ENCODE data around the gene KATNA1.

Gene KATNA1

DNA sequence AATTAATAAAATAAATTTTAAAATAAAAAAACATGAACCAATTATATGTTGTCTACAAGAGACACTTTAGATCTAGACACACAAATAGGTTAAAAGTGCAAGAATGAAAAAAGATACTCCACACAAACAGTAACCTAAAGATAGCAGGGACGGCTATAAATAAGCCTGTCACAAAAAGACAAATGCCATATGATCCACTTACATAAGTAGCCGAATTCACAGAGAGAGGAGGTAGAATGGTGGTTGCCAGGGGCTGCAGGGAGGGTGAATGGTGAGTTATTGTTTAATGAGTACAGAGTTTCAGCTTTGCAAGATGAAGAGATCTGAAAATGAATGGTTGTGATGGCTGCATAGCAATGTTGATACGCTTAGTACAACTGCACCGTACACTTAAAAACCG is 32.7 kb downstream of the KATNA1 start:
- no peak overlapping the region for H3K4me3 ChIP-seq (ENCODE audit: low read depth, low read length)
- in situ Hi-C loops (cut with HindIII; ENCODE audit: low sequenced_read_pairs): no loop called here
- no peak for DNase-seq (ENCODE audit: low read depth, low spot score)
- TF ChIP-seq, protein P1, sequence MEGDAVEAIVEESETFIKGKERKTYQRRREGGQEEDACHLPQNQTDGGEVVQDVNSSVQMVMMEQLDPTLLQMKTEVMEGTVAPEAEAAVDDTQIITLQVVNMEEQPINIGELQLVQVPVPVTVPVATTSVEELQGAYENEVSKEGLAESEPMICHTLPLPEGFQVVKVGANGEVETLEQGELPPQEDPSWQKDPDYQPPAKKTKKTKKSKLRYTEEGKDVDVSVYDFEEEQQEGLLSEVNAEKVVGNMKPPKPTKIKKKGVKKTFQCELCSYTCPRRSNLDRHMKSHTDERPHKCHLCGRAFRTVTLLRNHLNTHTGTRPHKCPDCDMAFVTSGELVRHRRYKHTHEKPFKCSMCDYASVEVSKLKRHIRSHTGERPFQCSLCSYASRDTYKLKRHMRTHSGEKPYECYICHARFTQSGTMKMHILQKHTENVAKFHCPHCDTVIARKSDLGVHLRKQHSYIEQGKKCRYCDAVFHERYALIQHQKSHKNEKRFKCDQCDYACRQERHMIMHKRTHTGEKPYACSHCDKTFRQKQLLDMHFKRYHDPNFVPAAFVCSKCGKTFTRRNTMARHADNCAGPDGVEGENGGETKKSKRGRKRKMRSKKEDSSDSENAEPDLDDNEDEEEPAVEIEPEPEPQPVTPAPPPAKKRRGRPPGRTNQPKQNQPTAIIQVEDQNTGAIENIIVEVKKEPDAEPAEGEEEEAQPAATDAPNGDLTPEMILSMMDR (IDR thresholded peaks at IDR 0.05; ENCODE audit: low read depth, low read length): no peak

DNA sequence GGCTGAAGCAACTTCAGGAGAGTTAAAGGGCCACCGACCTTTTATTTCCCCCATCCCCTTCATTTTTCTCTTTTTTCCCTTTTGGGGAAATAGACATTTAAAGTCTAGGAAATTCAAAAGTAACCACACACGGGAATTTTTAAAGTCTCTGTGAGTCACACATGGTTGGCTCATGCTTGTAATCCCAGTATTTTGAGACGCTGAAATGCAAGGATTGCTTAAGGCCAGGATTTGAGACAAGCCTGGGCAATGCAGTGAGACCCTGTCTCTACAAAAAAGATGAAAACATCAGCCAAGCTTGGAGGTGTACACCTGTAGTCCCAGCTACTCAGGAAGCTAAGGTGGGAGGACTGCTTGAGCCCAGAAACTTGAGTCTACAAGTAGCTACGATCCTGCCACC is 34.2 kb downstream of the KATNA1 start:
- in situ Hi-C loops (cut with HindIII; ENCODE audit: low sequenced_read_pairs): no loop called here
- H3K4me3 ChIP-seq (ENCODE audit: low read depth, low read length): no peak overlapping the region
- TF ChIP-seq, protein P1 (IDR thresholded peaks at IDR 0.05; ENCODE audit: low read depth, low read length): no peak
- DNase-seq (ENCODE audit: low read depth, low spot score): peak; percentile 11

DNA sequence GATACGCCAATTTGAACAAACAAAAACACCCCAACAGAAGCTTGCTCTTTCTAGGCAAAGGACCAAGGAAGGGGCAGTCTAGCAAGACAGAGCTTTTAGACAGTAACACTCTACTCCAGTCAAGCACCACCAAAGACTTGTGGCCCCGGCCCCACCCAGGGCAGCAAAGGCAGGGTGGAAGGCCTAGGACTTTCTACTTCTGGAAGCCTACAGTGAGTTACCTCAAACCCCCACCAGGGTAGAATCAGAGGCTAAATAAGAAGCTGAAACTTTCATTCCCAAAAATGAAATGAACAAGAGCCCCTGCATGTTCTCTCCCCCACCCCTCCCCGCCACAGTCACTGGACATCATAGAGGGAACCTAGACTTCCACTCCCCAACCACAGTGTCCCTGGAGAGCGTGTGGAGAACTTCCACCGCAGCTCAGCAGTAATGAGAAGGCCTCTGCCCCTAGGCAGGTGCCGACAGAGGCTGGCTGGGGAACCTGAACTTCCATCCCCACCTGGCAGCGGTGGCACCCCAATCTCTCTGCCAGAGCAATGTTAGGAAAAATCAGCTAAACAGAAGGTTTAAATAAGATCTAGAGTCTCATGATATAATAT is 40.0 kb downstream of the KATNA1 start:
- DNase-seq (ENCODE audit: low read depth, low spot score): no peak
- in situ Hi-C loops (cut with HindIII; ENCODE audit: low sequenced_read_pairs): no loop called here
- TF ChIP-seq, protein P1 (IDR thresholded peaks at IDR 0.05; ENCODE audit: low read depth, low read length): no peak
- H3K4me3 ChIP-seq (ENCODE audit: low read depth, low read length): no peak overlapping the region

DNA sequence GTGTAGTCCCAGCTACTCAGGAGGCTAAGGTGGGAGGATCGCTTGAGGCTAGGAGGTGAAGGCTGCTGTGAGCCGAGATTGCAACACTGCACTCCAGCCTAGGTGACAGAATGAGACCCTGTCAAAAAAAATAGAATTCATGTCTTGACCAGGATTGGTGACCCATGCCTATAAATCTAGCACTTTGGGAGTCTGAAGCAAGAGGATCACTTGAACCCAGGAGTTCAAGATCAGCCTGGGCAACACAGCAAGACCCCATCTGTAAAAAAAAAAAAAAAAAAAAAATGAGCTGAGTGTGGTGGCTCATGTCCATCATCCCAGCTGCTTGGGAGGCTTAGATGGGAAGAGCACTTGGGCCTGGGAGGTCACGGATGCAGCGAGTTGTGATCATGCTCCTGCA is 48.0 kb downstream of the KATNA1 start:
- DNase-seq (ENCODE audit: low read depth, low spot score): no peak
- H3K4me3 ChIP-seq (ENCODE audit: low read depth, low read length): no peak overlapping the region
- in situ Hi-C loops (cut with HindIII; ENCODE audit: low sequenced_read_pairs): no loop called here
- TF ChIP-seq, protein P1 (IDR thresholded peaks at IDR 0.05; ENCODE audit: low read depth, low read length): no peak

DNA sequence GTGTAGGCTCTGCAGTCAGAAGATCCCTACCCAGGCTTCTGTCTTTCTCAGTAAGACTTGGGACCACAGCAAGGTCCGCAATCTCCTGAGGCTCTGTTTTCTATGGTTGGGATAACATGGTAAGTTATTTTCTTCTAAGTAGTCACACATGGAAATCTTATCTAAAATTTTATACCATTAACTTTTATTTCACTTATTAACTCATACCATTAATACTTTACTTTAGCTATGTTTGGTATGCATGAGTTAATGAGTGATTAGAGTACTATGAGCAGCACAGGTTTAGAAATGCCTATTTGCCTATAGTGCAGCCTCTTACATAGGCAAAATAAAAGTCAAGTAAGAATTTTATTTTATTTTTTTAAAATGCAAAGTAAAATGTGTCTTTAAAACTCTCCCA is 55.1 kb downstream of the KATNA1 start:
- in situ Hi-C loops (cut with HindIII; ENCODE audit: low sequenced_read_pairs): no loop called here
- no peak for DNase-seq (ENCODE audit: low read depth, low spot score)
- no peak overlapping the region for H3K4me3 ChIP-seq (ENCODE audit: low read depth, low read length)
- TF ChIP-seq, protein P1 (IDR thresholded peaks at IDR 0.05; ENCODE audit: low read depth, low read length): no peak

DNA sequence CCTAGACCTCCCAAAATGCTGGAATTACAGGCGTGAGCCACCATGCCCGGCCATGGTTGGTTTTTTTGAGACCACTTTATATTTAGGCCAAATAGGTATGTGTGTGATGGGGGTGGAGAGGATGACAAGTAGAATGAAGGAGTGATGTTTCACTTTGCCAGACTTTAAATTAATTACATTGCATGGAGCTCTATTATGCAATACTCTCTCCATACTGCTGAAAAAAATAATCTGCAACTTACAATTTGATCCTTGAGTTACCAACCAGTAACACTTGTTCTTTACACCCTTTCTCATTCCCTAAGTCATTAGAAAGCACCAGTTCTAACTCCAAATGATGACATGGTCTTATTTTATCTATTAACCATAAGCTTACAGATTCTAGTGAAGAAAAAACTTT is 55.5 kb downstream of the KATNA1 start:
- in situ Hi-C loops (cut with HindIII; ENCODE audit: low sequenced_read_pairs): no loop called here
- H3K4me3 ChIP-seq (ENCODE audit: low read depth, low read length): no peak overlapping the region
- no peak for DNase-seq (ENCODE audit: low read depth, low spot score)
- TF ChIP-seq, protein P1 (IDR thresholded peaks at IDR 0.05; ENCODE audit: low read depth, low read length): no peak

DNA sequence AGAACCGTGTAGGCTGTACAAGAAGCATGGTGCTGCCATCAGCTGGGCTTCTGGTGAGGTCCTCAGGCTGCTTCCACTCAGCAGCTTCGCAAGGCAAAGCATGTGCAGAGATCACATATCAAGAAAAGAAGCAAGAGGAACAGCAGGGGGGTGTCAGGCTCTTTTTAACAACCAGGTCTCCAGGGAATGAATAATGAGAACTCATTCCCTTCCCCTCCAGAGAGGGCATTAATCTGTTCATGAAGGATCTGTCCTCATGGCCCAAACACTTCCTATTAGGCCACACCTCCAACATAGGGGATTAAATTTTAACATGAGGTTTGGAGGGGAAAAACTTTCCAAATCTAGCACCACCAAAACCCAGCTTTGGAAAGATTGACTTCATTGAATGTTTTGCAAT is 62.4 kb downstream of the KATNA1 start:
- in situ Hi-C loops (cut with HindIII; ENCODE audit: low sequenced_read_pairs): no loop called here
- no peak for DNase-seq (ENCODE audit: low read depth, low spot score)
- TF ChIP-seq, protein P1 (IDR thresholded peaks at IDR 0.05; ENCODE audit: low read depth, low read length): no peak
- H3K4me3 ChIP-seq (ENCODE audit: low read depth, low read length): no peak overlapping the region

Measured in astrocyte of the spinal cord (primary cell).